ENCODE measurements around the gene FGF4.
"Not testable (repeated sequence)": the region's sequence is repeated elsewhere in the genome, so short reads cannot be mapped to it uniquely, and the experiment has no call there.

FGF4 gene

GRCh38 chr11:69774354-69775162, 583 bp downstream of the FGF4 start:
- in situ Hi-C loops (cut with MboI; ENCODE audit: low sequenced_read_pairs) = no loop called here

GRCh38 chr11:69773626-69774353, 1.4 kb downstream of the FGF4 start:
- in situ Hi-C loops (cut with MboI; ENCODE audit: low sequenced_read_pairs) = no loop called here

- in situ Hi-C loops (cut with MboI; ENCODE audit: low sequenced_read_pairs) = no loop called here
These were observed 3.7 kb downstream of the FGF4 start for GRCh38 chr11:69771466-69771865.

GRCh38 chr11:69770540-69770939, 4.6 kb downstream of the FGF4 start:
- in situ Hi-C loops (cut with MboI; ENCODE audit: low sequenced_read_pairs) = no loop called here

- in situ Hi-C loops (cut with MboI; ENCODE audit: low sequenced_read_pairs) = no loop called here
These were observed 9.6 kb downstream of the FGF4 start for GRCh38 chr11:69765498-69765995.

- in situ Hi-C loops (cut with MboI; ENCODE audit: low sequenced_read_pairs) = not testable (repeated sequence)
These were observed 10.2 kb downstream of the FGF4 start for GRCh38 chr11:69764918-69765317.

- in situ Hi-C loops (cut with MboI; ENCODE audit: low sequenced_read_pairs) = no loop called here
These were observed 14.8 kb downstream of the FGF4 start for GRCh38 chr11:69760319-69760718.

GRCh38 chr11:69752890-69753289, 22.3 kb downstream of the FGF4 start:
- in situ Hi-C loops (cut with MboI; ENCODE audit: low sequenced_read_pairs) = no loop called here

- in situ Hi-C loops (cut with MboI; ENCODE audit: low sequenced_read_pairs) = no loop called here
These were observed 24.1 kb downstream of the FGF4 start for GRCh38 chr11:69750875-69751597.

GRCh38 chr11:69750108-69750850, 24.9 kb downstream of the FGF4 start:
- in situ Hi-C loops (cut with MboI; ENCODE audit: low sequenced_read_pairs) = no loop called here

GRCh38 chr11:69748637-69749036, 26.5 kb downstream of the FGF4 start:
- in situ Hi-C loops (cut with MboI; ENCODE audit: low sequenced_read_pairs) = no loop called here

- in situ Hi-C loops (cut with MboI; ENCODE audit: low sequenced_read_pairs) = no loop called here
These were observed 28.1 kb downstream of the FGF4 start for GRCh38 chr11:69746752-69747742.

- in situ Hi-C loops (cut with MboI; ENCODE audit: low sequenced_read_pairs) = no loop called here
These were observed 29.0 kb downstream of the FGF4 start for GRCh38 chr11:69746140-69746539.

- in situ Hi-C loops (cut with MboI; ENCODE audit: low sequenced_read_pairs) = no loop called here
These were observed 29.9 kb downstream of the FGF4 start for GRCh38 chr11:69745201-69745600.

- in situ Hi-C loops (cut with MboI; ENCODE audit: low sequenced_read_pairs) = no loop called here
These were observed 30.7 kb downstream of the FGF4 start for GRCh38 chr11:69744435-69744834.

GRCh38 chr11:69734841-69735240, 40.3 kb downstream of the FGF4 start:
- in situ Hi-C loops (cut with MboI; ENCODE audit: low sequenced_read_pairs) = no loop called here

- in situ Hi-C loops (cut with MboI; ENCODE audit: low sequenced_read_pairs) = no loop called here
These were observed 40.8 kb downstream of the FGF4 start for GRCh38 chr11:69734367-69734766.

- in situ Hi-C loops (cut with MboI; ENCODE audit: low sequenced_read_pairs) = no loop called here
These were observed 42.2 kb downstream of the FGF4 start for GRCh38 chr11:69732910-69733309.

GRCh38 chr11:69731110-69731509, 44.0 kb downstream of the FGF4 start:
- in situ Hi-C loops (cut with MboI; ENCODE audit: low sequenced_read_pairs) = no loop called here

GRCh38 chr11:69730500-69730899, 44.6 kb downstream of the FGF4 start:
- in situ Hi-C loops (cut with MboI; ENCODE audit: low sequenced_read_pairs) = no loop called here

Data from HL-60/S4 treated with phorbol 12-myristate 13-acetate at 8.2 ng/mL for 4 days and 3 days (cell line).